ENCODE measurements around the gene GNAI1.

GNAI1 gene

GRCh38 chr7:80247891-80248290 lies 113.3 kb downstream of the GNAI1 start:
- DNase-seq (ENCODE audit: extremely low spot score) = no peak
- TF ChIP-seq CTCF (IDR thresholded peaks at IDR 0.05; ENCODE audit: control extremely low read depth, extremely low read depth, low read depth, missing control alignments) = no peak
- ChIA-PET POLR2A (no interaction called here), CTCF (interaction anchor here (1.4 kb wide), 1 partner anchor 98 kb away, joined by 3 read pairs; no protein-coding TSS in a partner anchor)

- TF ChIP-seq CTCF (IDR thresholded peaks at IDR 0.05; ENCODE audit: control extremely low read depth, extremely low read depth, low read depth, missing control alignments) = no peak
- POLR2A ChIA-PET = no interaction called here
- DNase-seq (ENCODE audit: extremely low spot score) = no peak
- CTCF ChIA-PET = interaction anchor here (1.3 to 1.4 kb wide), 2 partner anchors 13 to 16 kb away, joined by 3 to 4 read pairs; no protein-coding TSS in a partner anchor
These were observed 114.6 kb downstream of the GNAI1 start for GRCh38 chr7:80249184-80249583.

- no peak for TF ChIP-seq CTCF (IDR thresholded peaks at IDR 0.05; ENCODE audit: control extremely low read depth, extremely low read depth, low read depth, missing control alignments)
- ChIA-PET CTCF (interaction anchor here (1.3 to 1.4 kb wide), 2 partner anchors 14 to 17 kb away, joined by 3 to 4 read pairs; no protein-coding TSS in a partner anchor), POLR2A (no interaction called here)
- DNase-seq (ENCODE audit: extremely low spot score) = no peak
These were observed 115.1 kb downstream of the GNAI1 start for GRCh38 chr7:80249619-80250295.

GRCh38 chr7:80253237-80253636 lies 118.6 kb downstream of the GNAI1 start:
- no peak for DNase-seq (ENCODE audit: extremely low spot score)
- TF ChIP-seq CTCF (IDR thresholded peaks at IDR 0.05; ENCODE audit: control extremely low read depth, extremely low read depth, low read depth, missing control alignments) = no peak
- ChIA-PET CTCF (interaction anchor here (0.9 kb wide), 1 partner anchor 109 kb away, joined by 3 read pairs; no protein-coding TSS in a partner anchor), POLR2A (no interaction called here)

- no peak for DNase-seq (ENCODE audit: extremely low spot score)
- ChIA-PET POLR2A (no interaction called here), CTCF (interaction anchor here (0.9 kb wide), 1 partner anchor 110 kb away, joined by 3 read pairs; no protein-coding TSS in a partner anchor)
- no peak for TF ChIP-seq CTCF (IDR thresholded peaks at IDR 0.05; ENCODE audit: control extremely low read depth, extremely low read depth, low read depth, missing control alignments)
These were observed 119.0 kb downstream of the GNAI1 start for GRCh38 chr7:80253653-80254052.

GRCh38 chr7:80255656-80256055 lies 121.0 kb downstream of the GNAI1 start:
- TF ChIP-seq CTCF (IDR thresholded peaks at IDR 0.05; ENCODE audit: control extremely low read depth, extremely low read depth, low read depth, missing control alignments) = no peak
- POLR2A ChIA-PET = no interaction called here
- CTCF ChIA-PET = interaction anchor here (1.1 to 1.6 kb wide), 2 partner anchors 10 to 14 kb away, joined by 3 to 4 read pairs; no protein-coding TSS in a partner anchor

More at GRCh38 chr7:80255656-80256055, 121.0 kb downstream of the GNAI1 start:
- no peak for DNase-seq (ENCODE audit: extremely low spot score)

Measured in GM10248 (cell line).